Fibroblast of upper back skin (primary cell): ENCODE measurements around the gene LRRC32.

Experiments
- DNase-seq: peaks from one replicate; pipeline ENCODE4 v3.0.0-alpha.2; 2013

Gene LRRC32

GRCh38 chr11:76670485-76671236 is at the start of gene LRRC32:
Gene LRRC32 (minus strand): TSS chr11:76670747. CDS start chr11:76665954, 4,793 bp downstream.
- DNase-seq: no peak

- no peak for DNase-seq
These were observed 49.1 kb upstream of the LRRC32 start for GRCh38 chr11:76719686-76720085.

GRCh38 chr11:76719281-76719680 is 48.7 kb upstream of the LRRC32 start:
- no peak for DNase-seq

GRCh38 chr11:76717816-76718215 is 47.3 kb upstream of the LRRC32 start:
- DNase-seq: no peak

- no peak for DNase-seq
These were observed 46.8 kb upstream of the LRRC32 start for GRCh38 chr11:76717369-76717768.

GRCh38 chr11:76716268-76716667 is 45.7 kb upstream of the LRRC32 start:
- DNase-seq: no peak

GRCh38 chr11:76714493-76714892 is 43.9 kb upstream of the LRRC32 start:
- no peak for DNase-seq

GRCh38 chr11:76713499-76713898 is 43.0 kb upstream of the LRRC32 start:
- DNase-seq: no peak

GRCh38 chr11:76712125-76712524 is 41.6 kb upstream of the LRRC32 start:
- no peak for DNase-seq

- DNase-seq: no peak
These were observed 39.2 kb upstream of the LRRC32 start for GRCh38 chr11:76709756-76710155.

GRCh38 chr11:76708972-76709660 is 38.6 kb upstream of the LRRC32 start:
- DNase-seq: no peak

- DNase-seq: no peak
These were observed 36.8 kb upstream of the LRRC32 start for GRCh38 chr11:76707293-76707825.

- no peak for DNase-seq
These were observed 36.1 kb upstream of the LRRC32 start for GRCh38 chr11:76706667-76707066.

GRCh38 chr11:76705826-76706225 is 35.3 kb upstream of the LRRC32 start:
- no peak for DNase-seq

- no peak for DNase-seq
These were observed 33.8 kb upstream of the LRRC32 start for GRCh38 chr11:76704171-76704948.

GRCh38 chr11:76703707-76704106 is 33.2 kb upstream of the LRRC32 start:
- no peak for DNase-seq

- DNase-seq: no peak
These were observed 32.0 kb upstream of the LRRC32 start for GRCh38 chr11:76702336-76703128.

GRCh38 chr11:76701294-76702040 is 30.9 kb upstream of the LRRC32 start:
- DNase-seq: peak; percentile 46

- peak; percentile 98 for DNase-seq
These were observed 29.9 kb upstream of the LRRC32 start for GRCh38 chr11:76700177-76701100.

- DNase-seq: peak; percentile 25
These were observed 29.0 kb upstream of the LRRC32 start for GRCh38 chr11:76699451-76700091.
